Measurements from ENCODE around the gene CYB5D1.

DNA sequence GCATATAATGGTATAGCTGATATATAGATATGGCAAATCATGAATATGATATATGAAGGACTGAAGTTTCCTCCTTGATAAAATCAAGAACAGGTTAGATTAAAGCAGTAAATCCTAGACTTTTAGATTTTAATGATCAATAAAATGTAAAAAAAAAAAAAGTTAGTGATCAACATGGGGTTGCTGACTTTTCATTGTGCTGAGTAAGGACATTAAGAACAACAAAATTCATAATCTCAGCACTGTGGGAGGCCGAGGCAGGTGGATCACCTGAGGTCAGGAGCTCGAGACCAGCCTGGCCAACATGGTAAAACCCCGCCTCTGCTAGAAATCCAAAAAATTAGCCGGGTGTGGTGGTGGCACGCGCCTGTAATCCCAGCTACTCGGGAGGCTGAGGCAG lies 20.4 kb downstream of the CYB5D1 start:
- TF ChIP-seq, protein P1, sequence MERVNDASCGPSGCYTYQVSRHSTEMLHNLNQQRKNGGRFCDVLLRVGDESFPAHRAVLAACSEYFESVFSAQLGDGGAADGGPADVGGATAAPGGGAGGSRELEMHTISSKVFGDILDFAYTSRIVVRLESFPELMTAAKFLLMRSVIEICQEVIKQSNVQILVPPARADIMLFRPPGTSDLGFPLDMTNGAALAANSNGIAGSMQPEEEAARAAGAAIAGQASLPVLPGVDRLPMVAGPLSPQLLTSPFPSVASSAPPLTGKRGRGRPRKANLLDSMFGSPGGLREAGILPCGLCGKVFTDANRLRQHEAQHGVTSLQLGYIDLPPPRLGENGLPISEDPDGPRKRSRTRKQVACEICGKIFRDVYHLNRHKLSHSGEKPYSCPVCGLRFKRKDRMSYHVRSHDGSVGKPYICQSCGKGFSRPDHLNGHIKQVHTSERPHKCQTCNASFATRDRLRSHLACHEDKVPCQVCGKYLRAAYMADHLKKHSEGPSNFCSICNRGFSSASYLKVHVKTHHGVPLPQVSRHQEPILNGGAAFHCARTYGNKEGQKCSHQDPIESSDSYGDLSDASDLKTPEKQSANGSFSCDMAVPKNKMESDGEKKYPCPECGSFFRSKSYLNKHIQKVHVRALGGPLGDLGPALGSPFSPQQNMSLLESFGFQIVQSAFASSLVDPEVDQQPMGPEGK (CRISPR knock-in tag; IDR thresholded peaks at IDR 0.05; ENCODE audit: borderline replicate concordance) = no peak
- TF ChIP-seq OSR1 (CRISPR knock-in tag; IDR thresholded peaks at IDR 0.05) = no peak
- TF ChIP-seq ZFP30 (CRISPR knock-in tag; IDR thresholded peaks at IDR 0.05) = no peak
- no peak for TF ChIP-seq ZNF70 (CRISPR knock-in tag; IDR thresholded peaks at IDR 0.05)
- TF ChIP-seq, protein P2, sequence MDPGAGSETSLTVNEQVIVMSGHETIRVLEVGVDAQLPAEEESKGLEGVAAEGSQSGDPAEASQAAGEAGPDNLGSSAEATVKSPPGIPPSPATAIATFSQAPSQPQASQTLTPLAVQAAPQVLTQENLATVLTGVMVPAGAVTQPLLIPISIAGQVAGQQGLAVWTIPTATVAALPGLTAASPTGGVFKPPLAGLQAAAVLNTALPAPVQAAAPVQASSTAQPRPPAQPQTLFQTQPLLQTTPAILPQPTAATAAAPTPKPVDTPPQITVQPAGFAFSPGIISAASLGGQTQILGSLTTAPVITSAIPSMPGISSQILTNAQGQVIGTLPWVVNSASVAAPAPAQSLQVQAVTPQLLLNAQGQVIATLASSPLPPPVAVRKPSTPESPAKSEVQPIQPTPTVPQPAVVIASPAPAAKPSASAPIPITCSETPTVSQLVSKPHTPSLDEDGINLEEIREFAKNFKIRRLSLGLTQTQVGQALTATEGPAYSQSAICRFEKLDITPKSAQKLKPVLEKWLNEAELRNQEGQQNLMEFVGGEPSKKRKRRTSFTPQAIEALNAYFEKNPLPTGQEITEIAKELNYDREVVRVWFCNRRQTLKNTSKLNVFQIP (CRISPR knock-in tag; IDR thresholded peaks at IDR 0.05; ENCODE audit: borderline replicate concordance, low read depth) = no peak

Data from SK-N-SH treated with all-trans-retinoic acid at 6 μM for 48 hours (cell line).